NCI-H2081 (cell line): ENCODE results near the gene NAA10.
A peak's percentile ranks its signal among the peaks of the same experiment; 100 is the strongest.

ENCODE experiments used
- DNase-seq, 2 experiments: peaks; one replicate each; lab custom pipeline; 2025; lab: John Stamatoyannopoulos, UW

NAA10 gene

GRCh38 chrX:153948002-153948466, 13.2 kb upstream of the NAA10 start:
- DNase-seq, result no peak

DNA sequence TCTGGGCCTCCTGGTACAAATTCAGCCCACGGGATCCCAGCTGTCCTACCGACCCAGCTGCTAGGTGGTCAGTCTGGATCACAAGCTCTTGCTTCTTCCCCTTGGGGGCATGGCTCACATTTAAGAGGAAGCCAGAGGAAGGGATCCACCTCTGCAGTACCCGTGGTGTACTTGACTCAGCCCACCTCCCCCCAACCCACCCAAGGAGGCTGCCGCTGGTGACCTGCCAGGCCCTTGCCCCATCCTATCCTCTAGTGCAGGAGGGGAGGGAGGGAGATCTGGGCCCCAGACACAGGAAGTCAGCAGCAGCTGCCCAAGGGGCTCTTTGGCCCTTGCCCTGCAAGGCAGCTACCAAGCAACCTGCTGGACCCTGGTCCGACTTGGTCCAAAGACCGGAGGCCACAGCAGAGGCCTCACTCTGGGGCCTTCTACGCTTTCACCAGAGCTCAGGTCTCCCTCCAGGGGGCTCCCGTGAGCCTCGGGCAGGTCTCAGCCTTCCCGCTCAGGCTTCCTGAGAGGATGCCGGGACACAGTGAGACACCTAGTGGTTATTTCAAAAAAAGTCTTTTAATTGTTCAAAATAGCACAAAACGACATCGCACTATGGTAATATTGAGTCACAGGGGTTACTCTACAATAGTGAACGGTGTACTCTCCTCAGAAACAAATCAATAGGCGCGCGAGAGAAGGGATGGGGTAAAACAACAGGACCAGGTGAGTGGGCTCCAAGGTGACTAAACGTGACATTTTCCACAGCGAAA, 12.4 kb upstream of the NAA10 start:
- DNase-seq, result peak; percentile 36 to 69

DNA sequence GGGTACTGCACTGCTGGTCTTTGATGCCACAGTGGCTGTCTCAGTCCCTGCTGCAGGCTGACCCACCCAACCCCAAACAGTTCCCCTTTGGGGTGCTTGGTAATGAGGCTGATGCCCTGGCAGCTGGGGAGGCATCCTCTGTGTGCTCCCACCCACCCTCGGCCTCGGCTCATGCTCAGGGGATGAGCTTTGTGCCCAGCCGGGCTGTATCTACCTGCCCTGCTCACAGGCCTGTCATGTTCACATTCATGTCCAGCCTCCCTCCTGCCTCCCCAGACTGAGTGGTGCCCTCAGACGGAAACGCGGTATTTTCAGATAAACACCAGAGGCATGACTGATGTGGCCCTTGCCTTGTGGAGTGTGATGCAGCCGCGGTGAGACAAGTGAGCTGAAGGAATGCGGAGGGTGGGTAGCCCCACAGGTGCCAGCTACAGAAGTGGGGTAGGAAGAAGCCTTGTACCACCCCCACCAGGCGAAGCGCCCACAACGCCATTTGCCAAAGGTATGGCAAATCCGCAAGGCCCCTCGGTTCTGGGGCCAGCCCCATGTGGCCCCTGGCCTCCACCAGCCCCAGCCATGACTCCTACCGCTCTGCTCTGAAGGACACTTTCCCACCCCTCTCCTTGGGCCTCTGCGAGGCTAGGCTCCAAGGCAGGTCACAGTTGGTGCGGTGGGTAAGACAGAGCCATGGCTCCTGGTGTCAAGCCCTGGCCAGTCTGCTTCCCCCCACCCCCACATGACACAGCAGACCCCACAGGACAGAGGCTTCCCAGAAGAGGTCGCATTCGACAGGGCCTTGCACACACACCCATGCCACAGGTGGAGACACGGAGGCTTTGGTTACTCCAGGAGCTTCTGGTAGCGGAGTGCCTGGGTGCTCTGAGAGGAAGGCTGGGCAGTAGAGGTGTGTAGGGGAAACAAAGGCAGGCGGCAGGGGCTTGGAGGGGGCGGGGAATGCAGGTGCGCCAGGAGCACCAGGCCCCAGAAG, 11.4 kb upstream of the NAA10 start:
- DNase-seq, result no peak

DNA sequence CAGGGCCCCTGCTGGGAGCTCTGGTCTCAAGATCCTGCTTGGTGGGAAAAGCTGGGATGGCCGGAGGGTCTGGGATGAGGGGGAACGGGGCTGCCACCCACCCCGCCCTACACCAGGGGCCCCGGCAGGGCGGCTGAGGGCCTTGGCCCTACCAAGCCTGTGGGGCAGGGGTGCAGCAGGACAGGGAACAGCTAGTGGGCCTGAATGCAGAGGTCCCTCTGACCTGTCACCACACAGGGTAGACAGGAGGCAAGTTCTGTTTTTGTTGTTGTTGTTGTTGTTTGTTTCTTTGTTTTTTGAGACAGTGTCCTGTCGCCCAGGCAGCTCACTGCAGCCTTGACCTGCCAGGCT, 9.9 kb upstream of the NAA10 start:
- DNase-seq, result no peak

- no peak for DNase-seq
Measured at GRCh38 chrX:153944140-153944799, 9.4 kb upstream of the NAA10 start, which contains the start of gene RENBP. RENBP (minus strand) TSS chrX:153944643; CDS start chrX:153944610, 33 bp downstream.

DNA sequence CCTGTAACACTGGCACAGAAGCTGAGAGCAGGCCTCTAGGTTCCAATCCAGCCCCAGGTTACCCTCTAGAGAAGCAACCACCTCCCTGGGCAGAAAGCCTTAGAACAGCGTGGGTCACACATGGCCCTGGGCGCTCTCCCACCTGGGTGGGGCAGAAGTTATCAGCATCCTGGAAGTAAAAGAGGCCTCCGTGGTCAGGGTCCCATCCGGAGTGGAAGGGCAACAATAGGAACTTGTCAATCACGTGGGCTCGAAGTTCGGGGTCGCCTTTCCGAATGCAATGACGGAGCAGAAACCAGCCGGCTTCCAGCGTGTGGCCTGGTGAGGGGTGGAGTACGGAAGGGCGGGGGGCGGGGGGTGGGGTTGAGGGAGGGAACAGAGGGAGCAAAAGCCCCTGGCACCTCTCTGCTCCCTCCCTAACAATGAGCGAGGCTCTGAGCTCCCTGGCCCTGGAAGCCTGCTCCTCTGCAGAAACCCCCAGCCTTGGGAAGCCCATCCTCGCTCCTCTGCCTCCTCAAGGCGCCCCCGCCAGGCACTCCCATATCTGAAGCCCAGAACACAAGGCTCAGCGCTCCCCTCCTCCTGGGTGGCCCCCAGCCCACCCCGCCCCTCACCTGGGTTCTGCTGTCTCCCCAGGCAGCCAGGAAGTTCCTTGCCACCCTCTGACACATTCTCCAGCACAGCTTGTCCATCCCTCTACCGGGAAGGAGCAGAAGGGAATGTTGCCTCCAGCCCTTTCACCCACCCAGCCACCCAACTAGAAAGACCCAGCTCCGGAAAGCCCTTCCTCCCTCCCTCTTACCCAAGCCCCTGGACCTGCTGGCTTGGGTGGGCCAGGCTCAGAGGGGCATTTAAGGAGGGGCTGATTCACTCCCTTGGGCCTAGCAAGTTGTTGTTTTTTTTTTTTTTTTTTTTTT, 6.8 kb upstream of the NAA10 start:
- DNase-seq, result no peak

- DNase-seq, result no peak
Measured at GRCh38 chrX:153939573-153939972, 4.7 kb upstream of the NAA10 start.

- DNase-seq, result no peak
Measured at GRCh38 chrX:153938226-153938786, 3.5 kb upstream of the NAA10 start.

- DNase-seq, result no peak
Measured at GRCh38 chrX:153937056-153937455, 2.2 kb upstream of the NAA10 start.

DNA sequence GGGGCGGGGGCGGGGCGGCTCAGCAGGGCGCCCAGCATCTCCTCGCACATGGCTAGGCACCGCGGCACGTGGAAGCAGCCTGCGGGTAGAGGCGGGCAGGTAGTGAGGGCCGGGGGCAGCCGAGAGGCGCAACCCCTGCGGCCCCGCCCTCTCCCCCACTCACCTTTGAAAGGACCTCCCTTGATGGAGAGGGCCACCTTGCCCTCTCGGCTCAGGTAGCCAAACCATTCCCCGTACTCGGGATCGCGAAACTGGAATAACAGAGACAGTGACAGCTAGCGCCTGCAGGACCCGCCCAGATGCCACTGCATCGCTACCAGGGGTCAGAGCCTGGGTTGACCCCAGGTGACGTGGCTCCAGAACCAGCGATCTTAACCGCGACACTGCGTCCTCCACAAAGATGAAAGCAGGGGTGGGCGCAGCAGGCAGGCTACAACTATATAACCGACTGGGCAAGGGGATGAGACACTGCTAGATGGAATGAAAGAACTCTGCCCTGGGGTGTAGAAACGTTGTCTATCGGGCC, 552 bp upstream of the NAA10 start:
- no peak for DNase-seq

DNA sequence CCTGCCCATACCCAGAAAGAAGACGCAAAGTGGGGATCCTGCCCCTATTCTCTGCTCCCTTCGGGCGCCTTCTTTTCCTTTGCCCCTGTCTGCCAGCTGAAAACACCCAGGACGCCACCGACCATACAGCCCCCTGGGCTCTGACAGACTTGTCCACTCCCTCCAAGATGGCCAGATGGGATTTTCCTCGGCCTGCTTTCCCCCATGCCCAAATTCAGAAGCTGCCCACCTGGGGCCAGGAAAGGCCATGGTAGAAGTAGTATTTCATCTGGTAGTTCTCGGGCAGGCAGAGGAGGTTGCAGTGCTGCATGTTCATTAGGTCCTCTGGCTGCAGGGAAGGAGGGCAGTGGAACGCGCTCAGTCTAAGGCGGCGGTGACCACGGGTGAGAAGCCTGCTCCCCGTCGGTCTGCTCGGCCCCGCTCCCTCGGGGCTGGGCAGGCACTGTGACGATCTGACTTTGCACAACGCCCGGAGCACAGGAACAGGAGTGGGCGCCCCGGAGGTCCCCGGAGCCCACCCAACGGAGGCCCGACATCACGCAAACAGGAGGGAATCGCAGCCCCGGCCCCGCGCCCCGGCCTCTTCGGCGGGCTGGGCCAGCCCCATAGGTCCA, 582 bp downstream of the NAA10 start:
- DNase-seq, result no peak

DNA sequence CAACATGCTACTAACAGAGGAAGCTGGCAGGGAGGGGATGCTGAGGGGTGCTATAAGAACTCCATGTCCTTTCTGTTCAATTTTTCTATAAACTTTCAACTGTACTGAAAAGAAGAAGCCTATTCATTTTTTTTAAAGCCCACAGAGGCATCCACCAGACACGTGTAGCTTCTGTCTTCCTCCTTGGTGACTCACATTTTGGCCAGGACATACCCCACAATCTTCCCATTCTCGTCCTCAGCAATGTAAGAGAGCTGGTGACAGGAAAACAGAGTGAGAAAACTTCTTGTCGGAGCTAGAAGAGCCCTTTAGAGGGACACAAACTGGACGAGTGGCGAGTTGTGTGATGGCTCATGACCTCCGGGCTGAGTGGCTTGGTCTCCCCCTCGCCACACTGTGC, 1.1 kb downstream of the NAA10 start:
- no peak for DNase-seq

GRCh38 chrX:153932220-153932915, 2.5 kb downstream of the NAA10 start:
- DNase-seq, result no peak

DNA sequence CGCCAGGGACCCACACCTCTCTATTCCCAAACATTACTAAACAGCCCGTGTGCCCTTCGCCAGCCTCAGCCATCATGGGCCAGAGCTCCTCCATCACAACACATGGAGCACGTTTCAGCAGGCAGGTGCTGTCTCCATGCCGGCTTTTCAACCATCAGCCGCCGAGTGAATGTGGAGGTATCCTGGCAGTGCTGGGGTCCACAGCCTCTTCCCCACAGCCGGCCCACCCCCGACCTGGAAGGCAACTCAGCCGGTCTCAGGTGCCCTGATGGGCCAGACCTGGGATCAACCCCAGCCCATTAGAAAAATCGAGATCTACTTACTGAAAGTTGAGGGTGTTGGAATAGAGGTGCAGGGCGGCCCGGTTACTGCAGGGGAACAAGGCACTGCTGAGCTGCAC, 3.1 kb downstream of the NAA10 start:
- DNase-seq, result no peak

- DNase-seq, result no peak
Measured at GRCh38 chrX:153931151-153931550, 3.7 kb downstream of the NAA10 start.

DNA sequence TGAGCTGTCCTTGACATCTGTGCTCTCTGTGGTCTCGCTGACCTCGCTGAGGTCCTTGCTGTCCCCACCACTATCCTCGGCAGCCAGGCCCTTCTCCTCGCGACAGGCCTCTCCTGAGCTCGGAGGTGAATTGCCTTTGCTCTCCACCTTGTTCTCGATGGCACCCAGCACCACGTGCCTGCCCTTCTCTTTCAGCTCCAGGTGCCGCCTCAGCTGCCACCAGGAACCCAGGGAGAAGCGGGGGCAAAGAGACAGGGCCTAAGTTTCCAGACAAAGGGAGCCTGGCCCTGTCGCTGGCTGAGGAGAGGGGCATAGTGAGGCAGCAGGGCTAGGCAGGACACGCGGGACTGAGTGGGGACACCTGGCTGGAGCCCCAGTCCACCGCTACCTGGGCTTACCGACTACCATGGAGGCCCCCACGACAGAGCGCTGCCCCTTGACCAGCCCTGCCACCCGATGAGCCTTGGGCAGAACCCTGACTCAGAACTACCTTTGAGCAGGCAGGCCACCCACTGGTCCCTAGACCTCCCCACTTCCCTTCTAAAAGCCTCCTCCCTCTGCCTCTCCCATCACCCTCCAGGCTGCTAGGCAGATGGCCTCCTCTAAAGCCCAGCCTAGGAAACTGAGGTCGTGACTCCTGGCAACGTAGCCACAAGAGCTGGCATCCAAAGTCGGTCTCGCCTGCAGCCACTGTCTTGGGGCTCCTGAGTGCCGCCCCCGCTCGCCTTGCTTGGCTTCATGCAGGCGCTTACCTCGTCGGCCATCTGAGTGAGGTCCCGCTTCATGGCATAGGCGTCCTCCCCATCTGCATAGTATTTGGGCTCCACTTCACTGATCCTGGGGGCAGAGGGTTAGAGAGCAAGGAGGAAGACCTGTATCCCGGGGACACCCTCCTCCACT, 4.6 kb downstream of the NAA10 start:
- DNase-seq, result no peak

- no peak for DNase-seq
Measured at GRCh38 chrX:153929576-153929975, 5.3 kb downstream of the NAA10 start.

GRCh38 chrX:153928846-153929245, 6.0 kb downstream of the NAA10 start:
- DNase-seq, result no peak
